Right cardiac atrium (tissue), 5 donors: ENCODE data around the gene ZNF761. TPM values are rescaled to one million over a fixed set of nuclear protein-coding genes. Genes with fewer than 3 reads are reported as not detected.

Experiments
- polyA plus RNA-seq: library from polyadenylated mRNA; stranded (reverse); fragments of 200-250 nt; gene quantifications from one replicate; pipeline ENCODE4 v1.2.3, GENCODE V29; 2013
- total RNA-seq, 4 donors: library from RNA; stranded (reverse); fragmentation: NEBNext Ultra II Directional; extraction: Animal tissue kit (Norgen Biotek cat#: 25700); gene quantifications; one replicate each; pipeline ENCODE4 v1.2.1, GENCODE V29; 2021
- donor health status: healthy with polysubstance abuse.
- donor health status: DM: no; HTN: yes; CAD: no.
- donor health status: DM: no; HTN: no; CAD: no.
- donor health status: DM: no; HTN: yes; CAD: no; lungs with severe emphysema.
- donor health status: DM: yes; HTN: yes; CAD: no.

The ZNF761 gene
- total and polyA plus RNA-seq, 5 donors, result 4.2 to 5.6 (median 4.9) TPM

Other genes starting within 250 kb of the ZNF761 start
- gene ZNF665, start 238.6 kb upstream of the ZNF761 start, total RNA-seq, result 1 to 10 TPM; 1.2 to 2.0 (median 1.5) TPM
- 1.4 TPM for gene ZNF665, start 238.6 kb upstream of the ZNF761 start, polyA plus RNA-seq
- gene ZNF677, start 177.1 kb upstream of the ZNF761 start, total RNA-seq, result 10 to 100 TPM; 18.7 to 27.9 (median 25.7) TPM
- 18.8 TPM for gene ZNF677, start 177.1 kb upstream of the ZNF761 start, polyA plus RNA-seq
- not detected for gene VN1R2, start 173.7 kb upstream of the ZNF761 start, total RNA-seq
- not detected for gene VN1R2, start 173.7 kb upstream of the ZNF761 start, polyA plus RNA-seq
- not detected for gene VN1R4, start 164.3 kb upstream of the ZNF761 start, total RNA-seq
- not detected for gene VN1R4, start 164.3 kb upstream of the ZNF761 start, polyA plus RNA-seq
- gene ZNF845, start 98.2 kb upstream of the ZNF761 start, total RNA-seq, result 1 to 10 TPM; 3.7 to 4.8 (median 4.4) TPM
- 2.0 TPM for gene ZNF845, start 98.2 kb upstream of the ZNF761 start, polyA plus RNA-seq
- 1 to 10 TPM; 5.4 to 9.3 (median 7.1) TPM for gene ZNF525, start 66.3 kb upstream of the ZNF761 start, total RNA-seq
- gene ZNF525, start 66.3 kb upstream of the ZNF761 start, polyA plus RNA-seq, result 2.1 TPM
- gene ZNF765, start 36.8 kb upstream of the ZNF761 start, total RNA-seq, result 1 to 10 TPM; 4.3 to 6.2 (median 4.4) TPM
- gene ZNF765, start 36.8 kb upstream of the ZNF761 start, polyA plus RNA-seq, result 2.5 TPM
- gene ZNF813, start 35.7 kb downstream of the ZNF761 start, total RNA-seq, result 1 to 10 TPM; 1.4 to 2.4 (median 1.8) TPM
- 0.86 TPM for gene ZNF813, start 35.7 kb downstream of the ZNF761 start, polyA plus RNA-seq
- gene ZNF331, start 106.2 kb downstream of the ZNF761 start, total RNA-seq, result 10 to 100 TPM; 11.7 to 30.3 (median 15.2) TPM
- gene ZNF331, start 106.2 kb downstream of the ZNF761 start, polyA plus RNA-seq, result 22.2 TPM
- gene DPRX, start 200.0 kb downstream of the ZNF761 start, total RNA-seq, result not detected
- not detected for gene DPRX, start 200.0 kb downstream of the ZNF761 start, polyA plus RNA-seq